HepG2 (cell line): ENCODE results near the gene PAX4. TPM values are rescaled to one million over a fixed set of nuclear protein-coding genes. Genes with fewer than 3 reads are reported as not detected.

Experiments
- ASH2L ChIP-seq: fragments of 300-600, 200-600 bp; sonication (generic); IDR thresholded peaks from 2 replicates; pipeline ENCODE4 v1.7.0; 2017; ENCODE audit warnings: low read depth, mild to moderate bottlenecking, moderate library complexity, mixed read lengths, low read length; ENCODE audit not compliant: insufficient read length
- ELF3 ChIP-seq: IDR thresholded peaks from 2 replicates; pipeline ENCODE4 v1.6.1; 2016; ENCODE audit warnings: missing genetic modification reagents, missing compliant biosample characterization
- GABPA ChIP-seq, 2 experiments: IDR thresholded peaks; 2 replicates each; pipeline ENCODE4 v1.6.1; 2011 to 2016; ENCODE audit warnings: low read depth in 2 of 2, low read length in 1 of 2, missing biosample characterization in 1 of 2, missing genetic modification characterization in 1 of 2
- KLF13 ChIP-seq: sonication (generic); formaldehyde crosslinking; IDR thresholded peaks from 2 replicates; pipeline ENCODE4 v1.4.0; 2020; ENCODE audit warnings: mild to moderate bottlenecking, missing genetic modification reagents
- MIER2 ChIP-seq: IDR thresholded peaks from 2 replicates; pipeline ENCODE4 v1.6.1; 2016; ENCODE audit warnings: missing biosample characterization, missing genetic modification reagents
- NR2F6 ChIP-seq, 2 experiments: IDR thresholded peaks; 2 replicates each; pipeline ENCODE4 v1.6.1; 2016; ENCODE audit warnings: antibody characterized with exemption in 1 of 2, mild to moderate bottlenecking in 1 of 2
- POLR2G ChIP-seq: fragments of 200-400 bp; formaldehyde crosslinking; IDR thresholded peaks from 2 replicates; pipeline ENCODE4 v1.6.1; 2018; ENCODE audit warnings: mild to moderate bottlenecking, low read depth, low read length, moderate library complexity
- RAD51 ChIP-seq: fragments of 450-650 bp; IDR thresholded peaks from 2 replicates; pipeline ENCODE4 v1.6.1; 2016; ENCODE audit warnings: borderline replicate concordance
- TSC22D2 ChIP-seq: sonication (generic); formaldehyde crosslinking; IDR thresholded peaks from 2 replicates; pipeline ENCODE4 v1.5.1; 2020; ENCODE audit warnings: missing genetic modification reagents, mild to moderate bottlenecking, borderline replicate concordance
- ZNF230 ChIP-seq: sonication (generic); formaldehyde crosslinking; IDR thresholded peaks from 2 replicates; pipeline ENCODE4 v1.4.0; 2020; ENCODE audit warnings: mild to moderate bottlenecking, missing genetic modification reagents
- ZNF33B ChIP-seq: sonication (generic); formaldehyde crosslinking; IDR thresholded peaks from 2 replicates; pipeline ENCODE4 v1.5.1; 2020; ENCODE audit warnings: mild to moderate bottlenecking, missing genetic modification reagents
- ZNF441 ChIP-seq: sonication (generic); formaldehyde crosslinking; IDR thresholded peaks from 2 replicates; pipeline ENCODE4 v1.7.0; 2021; ENCODE audit warnings: missing genetic modification reagents, borderline replicate concordance
- ZNF589 ChIP-seq: sonication (generic); formaldehyde crosslinking; conservative IDR thresholded peaks from 2 replicates; pipeline ENCODE4 v1.8.0; 2022; ENCODE audit warnings: mild to moderate bottlenecking, moderate library complexity, missing genetic modification reagents
- ZSCAN21 ChIP-seq: sonication (generic); formaldehyde crosslinking; IDR thresholded peaks from 2 replicates; pipeline ENCODE4 v1.8.0; 2022; ENCODE audit warnings: mild to moderate bottlenecking, missing genetic modification reagents, moderate library complexity, borderline replicate concordance
- ZSCAN29 ChIP-seq: sonication (generic); formaldehyde crosslinking; conservative IDR thresholded peaks from 2 replicates; pipeline ENCODE4 v1.4.0; 2020; ENCODE audit warnings: mild to moderate bottlenecking, missing genetic modification reagents
- polyA plus RNA-seq, 8 experiments: library from polyadenylated mRNA; depleted of rRNA in 3 of 8; stranded (reverse) in 7 of 8; unstranded in 1 of 8; fragments of >200 nt; fragmentation: Illumina TruSeq in 4 of 8; extraction: Trizol in 4 of 8; gene quantifications; 2 replicates each; pipeline versions ENCODE4 v1.2.1 to v1.2.3, GENCODE V29; 2011 to 2016; ENCODE audit warnings: low read depth in 4 of 8, missing spikeins in 1 of 8, mixed read lengths in 1 of 8; ENCODE audit not compliant: insufficient read depth in 1 of 8
- total RNA-seq, 5 experiments: library from RNA; depleted of rRNA; stranded (reverse); fragments of >200 nt; fragmentation: Illumina TruSeq; extraction: Trizol; gene quantifications; 2 replicates each; pipeline ENCODE4 v1.2.3, GENCODE V29; 2016; ENCODE audit warnings: low read depth in 1 of 5
- TF ChIP-seq, protein P1 (sequence below): sonication (generic); formaldehyde crosslinking; IDR thresholded peaks from 2 replicates; pipeline ENCODE4 v1.4.0; 2020; ENCODE audit warnings: missing genetic modification reagents
- TF ChIP-seq, protein P2 (sequence below): sonication (generic); formaldehyde crosslinking; IDR thresholded peaks from 2 replicates; pipeline ENCODE4 v1.9.0; 2021; ENCODE audit warnings: missing genetic modification reagents, mild to moderate bottlenecking, borderline replicate concordance
- TF ChIP-seq, protein P3 (sequence below): sonication (generic); formaldehyde crosslinking; IDR thresholded peaks from 2 replicates; pipeline ENCODE4 v1.5.0; 2020; ENCODE audit warnings: mild to moderate bottlenecking, missing genetic modification reagents
- TF ChIP-seq, protein P4 (sequence below): sonication (generic); formaldehyde crosslinking; IDR thresholded peaks from 2 replicates; pipeline ENCODE4 v1.5.1; 2020; ENCODE audit warnings: mild to moderate bottlenecking, missing genetic modification reagents, moderate library complexity

PAX4 gene
- total and polyA plus RNA-seq, 2 of the 13 experiments (the other 11 are each of a cell fraction or from before 2014, with no cell fraction given), result not detected

DNA sequence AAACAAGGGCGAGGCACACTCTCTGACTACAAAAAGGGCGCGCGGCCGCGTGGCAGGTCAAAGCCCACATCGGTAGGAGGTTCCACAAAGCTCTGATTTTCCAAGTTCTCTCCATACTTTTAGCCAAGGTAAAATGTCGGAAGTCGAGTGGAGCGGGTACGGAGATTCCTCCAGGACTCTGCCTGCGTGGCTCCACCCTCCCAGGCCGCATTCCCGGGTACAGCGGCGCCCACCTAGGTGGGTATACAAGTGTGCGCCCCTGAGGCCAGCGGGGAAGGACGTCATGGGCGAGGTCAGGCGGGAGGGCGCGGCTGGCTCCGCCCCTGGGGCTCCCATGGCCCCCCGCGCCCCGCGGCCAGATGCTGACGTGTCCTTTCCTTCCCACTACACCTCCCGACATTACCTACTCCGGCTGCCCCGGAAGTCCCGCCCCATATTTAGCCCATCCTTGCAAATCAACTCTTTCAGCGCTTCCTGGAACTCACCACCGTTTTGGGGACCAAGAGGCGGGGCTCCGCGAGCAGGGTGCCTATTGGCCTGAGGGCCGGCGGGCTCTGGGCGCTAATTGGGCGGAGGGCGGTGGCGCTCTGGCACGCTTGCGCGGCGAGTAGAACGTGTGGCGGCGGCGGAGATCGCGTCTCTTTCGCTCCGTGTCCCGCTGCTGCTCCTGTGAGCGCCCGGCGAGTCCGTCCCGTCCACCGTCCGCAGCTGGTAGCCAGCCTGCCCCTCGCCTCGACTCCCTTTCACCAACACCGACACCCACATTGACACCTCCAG, 33.8 kb upstream of the PAX4 start, which contains the start of gene SND1 (continued):
- TF ChIP-seq, protein P1, sequence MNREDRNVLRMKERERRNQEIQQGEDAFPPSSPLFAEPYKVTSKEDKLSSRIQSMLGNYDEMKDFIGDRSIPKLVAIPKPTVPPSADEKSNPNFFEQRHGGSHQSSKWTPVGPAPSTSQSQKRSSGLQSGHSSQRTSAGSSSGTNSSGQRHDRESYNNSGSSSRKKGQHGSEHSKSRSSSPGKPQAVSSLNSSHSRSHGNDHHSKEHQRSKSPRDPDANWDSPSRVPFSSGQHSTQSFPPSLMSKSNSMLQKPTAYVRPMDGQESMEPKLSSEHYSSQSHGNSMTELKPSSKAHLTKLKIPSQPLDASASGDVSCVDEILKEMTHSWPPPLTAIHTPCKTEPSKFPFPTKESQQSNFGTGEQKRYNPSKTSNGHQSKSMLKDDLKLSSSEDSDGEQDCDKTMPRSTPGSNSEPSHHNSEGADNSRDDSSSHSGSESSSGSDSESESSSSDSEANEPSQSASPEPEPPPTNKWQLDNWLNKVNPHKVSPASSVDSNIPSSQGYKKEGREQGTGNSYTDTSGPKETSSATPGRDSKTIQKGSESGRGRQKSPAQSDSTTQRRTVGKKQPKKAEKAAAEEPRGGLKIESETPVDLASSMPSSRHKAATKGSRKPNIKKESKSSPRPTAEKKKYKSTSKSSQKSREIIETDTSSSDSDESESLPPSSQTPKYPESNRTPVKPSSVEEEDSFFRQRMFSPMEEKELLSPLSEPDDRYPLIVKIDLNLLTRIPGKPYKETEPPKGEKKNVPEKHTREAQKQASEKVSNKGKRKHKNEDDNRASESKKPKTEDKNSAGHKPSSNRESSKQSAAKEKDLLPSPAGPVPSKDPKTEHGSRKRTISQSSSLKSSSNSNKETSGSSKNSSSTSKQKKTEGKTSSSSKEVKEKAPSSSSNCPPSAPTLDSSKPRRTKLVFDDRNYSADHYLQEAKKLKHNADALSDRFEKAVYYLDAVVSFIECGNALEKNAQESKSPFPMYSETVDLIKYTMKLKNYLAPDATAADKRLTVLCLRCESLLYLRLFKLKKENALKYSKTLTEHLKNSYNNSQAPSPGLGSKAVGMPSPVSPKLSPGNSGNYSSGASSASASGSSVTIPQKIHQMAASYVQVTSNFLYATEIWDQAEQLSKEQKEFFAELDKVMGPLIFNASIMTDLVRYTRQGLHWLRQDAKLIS, result no peak
- no peak for TF ChIP-seq ZSCAN29 (CRISPR knock-in tag)
- peak; percentile 85 for TF ChIP-seq POLR2G
- TF ChIP-seq ZSCAN21 (CRISPR knock-in tag), result peak; percentile 86; the same call in 1 of the 2 replicates
- no peak for TF ChIP-seq TSC22D2 (CRISPR knock-in tag)
- TF ChIP-seq ASH2L, result peak; percentile 70
- TF ChIP-seq, protein P2, sequence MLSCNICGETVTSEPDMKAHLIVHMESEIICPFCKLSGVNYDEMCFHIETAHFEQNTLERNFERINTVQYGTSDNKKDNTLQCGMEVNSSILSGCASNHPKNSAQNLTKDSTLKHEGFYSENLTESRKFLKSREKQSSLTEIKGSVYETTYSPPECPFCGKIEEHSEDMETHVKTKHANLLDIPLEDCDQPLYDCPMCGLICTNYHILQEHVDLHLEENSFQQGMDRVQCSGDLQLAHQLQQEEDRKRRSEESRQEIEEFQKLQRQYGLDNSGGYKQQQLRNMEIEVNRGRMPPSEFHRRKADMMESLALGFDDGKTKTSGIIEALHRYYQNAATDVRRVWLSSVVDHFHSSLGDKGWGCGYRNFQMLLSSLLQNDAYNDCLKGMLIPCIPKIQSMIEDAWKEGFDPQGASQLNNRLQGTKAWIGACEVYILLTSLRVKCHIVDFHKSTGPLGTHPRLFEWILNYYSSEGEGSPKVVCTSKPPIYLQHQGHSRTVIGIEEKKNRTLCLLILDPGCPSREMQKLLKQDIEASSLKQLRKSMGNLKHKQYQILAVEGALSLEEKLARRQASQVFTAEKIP (CRISPR knock-in tag), result no peak
- peak; percentile 72 for TF ChIP-seq GABPA (IDR thresholded peaks at IDR 0.05; ENCODE audit: low read depth, low read length)
- peak; percentile 94 for TF ChIP-seq GABPA (CRISPR knock-in tag; IDR thresholded peaks at IDR 0.05; ENCODE audit: low read depth)
- TF ChIP-seq KLF13, result no peak
- no peak for TF ChIP-seq RAD51
- 0 out of 2 replicates have a peak, but pooled peaks have one; percentile 26 for TF ChIP-seq MIER2 (CRISPR knock-in tag)
- TF ChIP-seq ELF3 (CRISPR knock-in tag), result peak; percentile 84
- TF ChIP-seq ZNF441 (CRISPR knock-in tag), result peak; percentile 24; the same call in 1 of the 2 replicates
- TF ChIP-seq, protein P3, sequence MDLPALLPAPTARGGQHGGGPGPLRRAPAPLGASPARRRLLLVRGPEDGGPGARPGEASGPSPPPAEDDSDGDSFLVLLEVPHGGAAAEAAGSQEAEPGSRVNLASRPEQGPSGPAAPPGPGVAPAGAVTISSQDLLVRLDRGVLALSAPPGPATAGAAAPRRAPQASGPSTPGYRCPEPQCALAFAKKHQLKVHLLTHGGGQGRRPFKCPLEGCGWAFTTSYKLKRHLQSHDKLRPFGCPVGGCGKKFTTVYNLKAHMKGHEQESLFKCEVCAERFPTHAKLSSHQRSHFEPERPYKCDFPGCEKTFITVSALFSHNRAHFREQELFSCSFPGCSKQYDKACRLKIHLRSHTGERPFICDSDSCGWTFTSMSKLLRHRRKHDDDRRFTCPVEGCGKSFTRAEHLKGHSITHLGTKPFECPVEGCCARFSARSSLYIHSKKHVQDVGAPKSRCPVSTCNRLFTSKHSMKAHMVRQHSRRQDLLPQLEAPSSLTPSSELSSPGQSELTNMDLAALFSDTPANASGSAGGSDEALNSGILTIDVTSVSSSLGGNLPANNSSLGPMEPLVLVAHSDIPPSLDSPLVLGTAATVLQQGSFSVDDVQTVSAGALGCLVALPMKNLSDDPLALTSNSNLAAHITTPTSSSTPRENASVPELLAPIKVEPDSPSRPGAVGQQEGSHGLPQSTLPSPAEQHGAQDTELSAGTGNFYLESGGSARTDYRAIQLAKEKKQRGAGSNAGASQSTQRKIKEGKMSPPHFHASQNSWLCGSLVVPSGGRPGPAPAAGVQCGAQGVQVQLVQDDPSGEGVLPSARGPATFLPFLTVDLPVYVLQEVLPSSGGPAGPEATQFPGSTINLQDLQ (CRISPR knock-in tag), result no peak
- TF ChIP-seq ZNF589 (CRISPR knock-in tag), result no peak
- 0 out of 2 replicates have a peak, but pooled peaks have one; percentile 2 for TF ChIP-seq NR2F6 (IDR thresholded peaks at IDR 0.05)
- peak; percentile 42; the same call in 1 of the 2 replicates for TF ChIP-seq NR2F6 (CRISPR knock-in tag; IDR thresholded peaks at IDR 0.05)
- 0 out of 2 replicates have a peak, but pooled peaks have one; percentile 28 for TF ChIP-seq ZNF230 (CRISPR knock-in tag)
- no peak for TF ChIP-seq ZNF33B (CRISPR knock-in tag)
- TF ChIP-seq, protein P4, sequence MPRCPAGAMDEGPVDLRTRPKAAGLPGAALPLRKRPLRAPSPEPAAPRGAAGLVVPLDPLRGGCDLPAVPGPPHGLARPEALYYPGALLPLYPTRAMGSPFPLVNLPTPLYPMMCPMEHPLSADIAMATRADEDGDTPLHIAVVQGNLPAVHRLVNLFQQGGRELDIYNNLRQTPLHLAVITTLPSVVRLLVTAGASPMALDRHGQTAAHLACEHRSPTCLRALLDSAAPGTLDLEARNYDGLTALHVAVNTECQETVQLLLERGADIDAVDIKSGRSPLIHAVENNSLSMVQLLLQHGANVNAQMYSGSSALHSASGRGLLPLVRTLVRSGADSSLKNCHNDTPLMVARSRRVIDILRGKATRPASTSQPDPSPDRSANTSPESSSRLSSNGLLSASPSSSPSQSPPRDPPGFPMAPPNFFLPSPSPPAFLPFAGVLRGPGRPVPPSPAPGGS (CRISPR knock-in tag), result no peak; the same call in 1 of the 2 replicates
